K562 (cell line): ENCODE measurements around the gene SH3PXD2B.

Experiments used
- ARID4B ChIP-seq: sonication (generic); formaldehyde crosslinking; IDR thresholded peaks from 2 replicates; pipeline ENCODE4 v1.8.0; 2022; ENCODE audit warnings: mild to moderate bottlenecking, missing genetic modification reagents
- CSDE1 ChIP-seq, 2 experiments: fragments of 450-650 bp; IDR thresholded peaks; 2 replicates each; pipeline ENCODE4 v1.6.1; 2016; ENCODE audit warnings: mild to moderate bottlenecking in 1 of 2
- EZH2 ChIP-seq: IDR thresholded peaks from 2 replicates; pipeline ENCODE4 v1.6.1; 2012; ENCODE audit warnings: low read depth, mild to moderate bottlenecking, inconsistent platforms, low read length, borderline replicate concordance
- POLR2A ChIP-seq: fragments of 450-650 bp; conservative IDR thresholded peaks from 2 replicates; pipeline ENCODE4 v1.6.1; 2016
- SIN3A ChIP-seq, 2 experiments: fragments of 150-350 bp in 1 of 2; IDR thresholded peaks; 2 replicates each; pipeline ENCODE4 v1.6.1; 2011 to 2016; ENCODE audit warnings: borderline replicate concordance in 2 of 2, low read depth in 2 of 2, low read length in 2 of 2, mild to moderate bottlenecking in 2 of 2, moderate library complexity in 2 of 2; ENCODE audit not compliant: control insufficient read depth in 1 of 2
- SMAD1 ChIP-seq: fragments of 150-350 bp; IDR thresholded peaks from 2 replicates; pipeline ENCODE4 v1.6.1; 2014; ENCODE audit warnings: low read length, low read depth; ENCODE audit not compliant: partially characterized antibody
- TAF9B ChIP-seq: fragments of 450-650 bp; IDR thresholded peaks from 2 replicates; pipeline ENCODE4 v1.6.1; 2018; ENCODE audit warnings: mild to moderate bottlenecking; ENCODE audit not compliant: partially characterized antibody

GRCh38 chr5:172374783-172375182, 79.5 kb downstream of the SH3PXD2B start:
- no peak for TF ChIP-seq CSDE1 (IDR thresholded peaks at IDR 0.05)
- no peak for TF ChIP-seq SMAD1
- TF ChIP-seq TAF9B, result no peak
- no peak for TF ChIP-seq POLR2A
- TF ChIP-seq SIN3A (IDR thresholded peaks at IDR 0.05; ENCODE audit: borderline replicate concordance in 2 of 2, control insufficient read depth in 1 of 2, low read depth in 2 of 2, low read length in 2 of 2), result no peak
- TF ChIP-seq ARID4B (CRISPR knock-in tag), result no peak
- TF ChIP-seq EZH2, result no peak
